ENCODE measurements around the gene ZNF273.
A peak's percentile ranks its signal among the peaks of the same experiment; 100 is the strongest.
"Not testable (repeated sequence)": the region's sequence is repeated elsewhere in the genome, so short reads cannot be mapped to it uniquely, and the experiment has no call there.

Gene ZNF273

GRCh38 chr7:64887756-64888508 lies 15.1 kb upstream of the ZNF273 start:
- TF ChIP-seq CTCF (IDR thresholded peaks at IDR 0.05; ENCODE audit: extremely low read depth, missing control alignments), result peak; percentile 19
- peak; percentile 45 for DNase-seq (ENCODE audit: low spot score)

- DNase-seq (ENCODE audit: low spot score), result peak; percentile 25
- no peak for TF ChIP-seq CTCF (IDR thresholded peaks at IDR 0.05; ENCODE audit: extremely low read depth, missing control alignments)
Measured at GRCh38 chr7:64888561-64888900, 14.5 kb upstream of the ZNF273 start.

DNA sequence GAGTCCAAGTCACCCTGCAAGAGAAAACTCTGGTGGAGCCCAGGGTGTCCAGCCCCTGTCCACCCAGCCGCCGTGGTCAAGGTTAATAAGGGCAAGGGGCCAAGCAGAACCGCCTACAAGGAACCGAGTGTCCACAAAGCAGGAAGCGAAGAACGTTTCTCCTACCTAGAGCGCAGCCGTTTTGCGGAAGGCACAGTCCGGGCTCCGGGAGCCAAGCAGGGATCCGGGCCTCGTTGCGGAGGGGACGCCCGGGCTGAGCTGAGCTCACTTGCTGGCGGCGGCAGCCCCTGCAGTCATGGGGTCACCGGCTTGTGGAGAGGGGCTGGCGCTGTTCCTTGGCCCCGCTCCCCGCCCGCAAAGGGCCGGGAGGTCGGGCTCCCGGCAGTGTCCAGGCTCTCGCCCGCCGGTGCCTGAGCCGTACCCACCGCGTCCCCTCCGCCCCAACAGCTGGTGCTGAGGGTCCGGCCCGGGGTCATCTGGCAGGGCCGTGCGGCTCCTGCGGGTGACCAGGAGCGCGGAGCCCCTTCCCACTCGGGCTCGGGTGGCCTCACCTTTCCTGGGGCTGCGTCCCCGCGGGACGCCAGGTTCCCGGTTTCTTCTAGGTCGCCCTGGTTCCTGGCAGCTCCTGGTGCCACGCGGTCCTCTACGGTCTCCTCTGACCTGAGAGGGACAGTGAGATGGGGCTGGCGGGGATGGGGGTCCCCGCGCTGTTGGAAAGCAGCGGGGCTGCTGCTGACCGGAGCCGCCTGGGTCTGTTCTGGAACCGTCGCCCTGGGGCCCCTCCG lies 14.0 kb upstream of the ZNF273 start:
- no peak for TF ChIP-seq CTCF (IDR thresholded peaks at IDR 0.05; ENCODE audit: extremely low read depth, missing control alignments)
- peak; percentile 36 for DNase-seq (ENCODE audit: low spot score)

- TF ChIP-seq CTCF (IDR thresholded peaks at IDR 0.05; ENCODE audit: extremely low read depth, missing control alignments), result no peak
- DNase-seq (ENCODE audit: low spot score), result peak; percentile 5
Measured at GRCh38 chr7:64889686-64890162, 13.3 kb upstream of the ZNF273 start.

- not testable (repeated sequence) for DNase-seq (ENCODE audit: low spot score)
Measured at GRCh38 chr7:64890273-64890672, 12.8 kb upstream of the ZNF273 start.

- no peak for TF ChIP-seq CTCF (IDR thresholded peaks at IDR 0.05; ENCODE audit: extremely low read depth, missing control alignments)
- no peak for DNase-seq (ENCODE audit: low spot score)
Measured at GRCh38 chr7:64890761-64891362, 12.2 kb upstream of the ZNF273 start.

DNA sequence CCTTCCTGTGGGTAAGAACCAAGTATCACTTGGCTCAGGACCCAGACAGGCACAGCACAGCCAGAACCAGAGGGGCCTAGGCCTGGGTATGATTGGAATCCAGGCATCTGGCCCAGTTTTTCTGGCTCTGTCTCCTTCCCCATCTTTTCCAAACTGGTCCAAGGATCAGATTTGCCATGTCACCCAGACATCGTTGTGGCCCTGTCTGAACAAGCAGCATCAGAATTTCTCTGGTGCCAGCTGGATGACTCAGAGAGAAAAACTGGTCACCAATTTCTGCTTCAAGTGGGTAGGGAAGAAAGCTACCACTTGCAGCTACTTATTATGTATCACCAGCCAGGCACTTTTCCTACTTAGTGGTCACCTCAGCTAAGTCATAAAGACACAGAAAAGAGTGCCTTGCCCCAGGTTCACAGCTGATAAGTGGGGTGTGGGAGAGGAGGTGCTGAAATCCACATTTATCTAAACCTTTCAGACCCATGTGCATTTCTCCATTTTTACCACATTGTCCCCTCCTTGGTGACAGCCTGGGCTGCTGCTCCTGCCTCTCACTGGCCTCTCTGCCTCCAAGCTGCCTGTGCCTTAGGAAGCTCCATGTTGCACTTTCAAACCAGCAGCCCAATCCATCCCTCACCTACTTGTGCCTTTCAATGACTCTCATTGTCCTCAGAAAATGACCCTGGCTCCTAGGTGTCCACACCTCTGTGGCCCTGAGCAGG lies 11.6 kb upstream of the ZNF273 start:
- DNase-seq (ENCODE audit: low spot score), result not testable (repeated sequence)

GRCh38 chr7:64892116-64892515 lies 11.0 kb upstream of the ZNF273 start:
- no peak for TF ChIP-seq CTCF (IDR thresholded peaks at IDR 0.05; ENCODE audit: extremely low read depth, missing control alignments)
- DNase-seq (ENCODE audit: low spot score), result no peak
